HepG2 (cell line): Measurements from ENCODE around the gene NOL11. TPM values are rescaled to one million over a fixed set of nuclear protein-coding genes. Genes with fewer than 3 reads are reported as not detected.

Experiments used
- HMG20B ChIP-seq: conservative IDR thresholded peaks from 2 replicates; pipeline ENCODE4 v1.6.1; 2016; ENCODE audit warnings: missing genetic modification reagents, missing compliant biosample characterization
- MIER3 ChIP-seq: IDR thresholded peaks from 2 replicates; pipeline ENCODE4 v1.6.1; 2016; ENCODE audit warnings: missing compliant biosample characterization, borderline replicate concordance
- MYC ChIP-seq: sonication (generic); formaldehyde crosslinking; IDR thresholded peaks from 2 replicates; pipeline ENCODE4 v1.9.0; 2021; ENCODE audit warnings: missing genetic modification reagents, borderline replicate concordance
- ZFP36 ChIP-seq: fragments of 150-350 bp; IDR thresholded peaks from 2 replicates; pipeline ENCODE4 v1.6.1; 2018; ENCODE audit warnings: borderline replicate concordance, low read length, low read depth; ENCODE audit not compliant: partially characterized antibody
- ZNF256 ChIP-seq: sonication (generic); formaldehyde crosslinking; conservative IDR thresholded peaks from 2 replicates; pipeline ENCODE4 v1.4.0; 2020; ENCODE audit warnings: missing genetic modification reagents
- ZNF263 ChIP-seq: sonication (generic); formaldehyde crosslinking; IDR thresholded peaks from 2 replicates; pipeline ENCODE4 v1.4.0; 2020; ENCODE audit warnings: missing genetic modification reagents
- ZNF33B ChIP-seq: sonication (generic); formaldehyde crosslinking; IDR thresholded peaks from 2 replicates; pipeline ENCODE4 v1.5.1; 2020; ENCODE audit warnings: mild to moderate bottlenecking, missing genetic modification reagents
- ZNF343 ChIP-seq: sonication (generic); formaldehyde crosslinking; IDR thresholded peaks from 2 replicates; pipeline ENCODE4 v1.4.0; 2020; ENCODE audit warnings: mild to moderate bottlenecking, missing genetic modification reagents
- ZNF350 ChIP-seq: sonication (generic); formaldehyde crosslinking; IDR thresholded peaks from 2 replicates; pipeline ENCODE4 v1.4.0; 2020; ENCODE audit warnings: mild to moderate bottlenecking, low read depth, missing genetic modification reagents, borderline replicate concordance
- ZNF652 ChIP-seq: IDR thresholded peaks from 2 replicates; pipeline ENCODE4 v1.6.1; 2016; ENCODE audit warnings: low read depth, borderline replicate concordance
- polyA plus RNA-seq, 8 experiments: library from polyadenylated mRNA; depleted of rRNA in 3 of 8; stranded (reverse) in 7 of 8; unstranded in 1 of 8; fragments of >200 nt; fragmentation: Illumina TruSeq in 4 of 8; extraction: Trizol in 4 of 8; gene quantifications; 2 replicates each; pipeline versions ENCODE4 v1.2.1 to v1.2.3, GENCODE V29; 2011 to 2016; ENCODE audit warnings: low read depth in 4 of 8, missing spikeins in 1 of 8, mixed read lengths in 1 of 8; ENCODE audit not compliant: insufficient read depth in 1 of 8
- total RNA-seq, 5 experiments: library from RNA; depleted of rRNA; stranded (reverse); fragments of >200 nt; fragmentation: Illumina TruSeq; extraction: Trizol; gene quantifications; 2 replicates each; pipeline ENCODE4 v1.2.3, GENCODE V29; 2016; ENCODE audit warnings: low read depth in 1 of 5
- TF ChIP-seq, protein P1 (sequence below): sonication (generic); formaldehyde crosslinking; conservative IDR thresholded peaks from 2 replicates; pipeline ENCODE4 v1.4.0; 2020; ENCODE audit warnings: missing genetic modification reagents
- TF ChIP-seq, protein P2 (sequence below), 2 experiments: sonication (generic) in 1 of 2; formaldehyde crosslinking in 1 of 2; IDR thresholded peaks; 2 replicates each; pipeline versions ENCODE4 v1.4.0 to v1.6.1; 2018 to 2020; ENCODE audit warnings: missing genetic modification reagents in 2 of 2, borderline replicate concordance in 1 of 2, low read depth in 1 of 2, mild to moderate bottlenecking in 1 of 2, missing biosample characterization in 1 of 2
- TF ChIP-seq, protein P3 (sequence below): IDR thresholded peaks from 2 replicates; pipeline ENCODE4 v1.6.1; 2016; ENCODE audit warnings: missing compliant biosample characterization, missing genetic modification reagents, borderline replicate concordance
- TF ChIP-seq, protein P4 (sequence below): sonication (generic); formaldehyde crosslinking; IDR thresholded peaks from 2 replicates; pipeline ENCODE4 v1.8.1; 2023; ENCODE audit warnings: missing genetic modification reagents, inconsistent platforms, borderline replicate concordance
- TF ChIP-seq, protein P5 (sequence below): sonication (generic); formaldehyde crosslinking; IDR thresholded peaks from 2 replicates; pipeline ENCODE4 v1.4.0; 2020; ENCODE audit warnings: missing genetic modification reagents
- TF ChIP-seq, protein P6 (sequence below): sonication (generic); formaldehyde crosslinking; IDR thresholded peaks from 2 replicates; pipeline ENCODE4 v1.4.0; 2020; ENCODE audit warnings: missing genetic modification reagents

NOL11 gene
- total and polyA plus RNA-seq, 2 of the 13 experiments (the other 11 are each of a cell fraction or from before 2014, with no cell fraction given) = 45.8 to 124 TPM

DNA sequence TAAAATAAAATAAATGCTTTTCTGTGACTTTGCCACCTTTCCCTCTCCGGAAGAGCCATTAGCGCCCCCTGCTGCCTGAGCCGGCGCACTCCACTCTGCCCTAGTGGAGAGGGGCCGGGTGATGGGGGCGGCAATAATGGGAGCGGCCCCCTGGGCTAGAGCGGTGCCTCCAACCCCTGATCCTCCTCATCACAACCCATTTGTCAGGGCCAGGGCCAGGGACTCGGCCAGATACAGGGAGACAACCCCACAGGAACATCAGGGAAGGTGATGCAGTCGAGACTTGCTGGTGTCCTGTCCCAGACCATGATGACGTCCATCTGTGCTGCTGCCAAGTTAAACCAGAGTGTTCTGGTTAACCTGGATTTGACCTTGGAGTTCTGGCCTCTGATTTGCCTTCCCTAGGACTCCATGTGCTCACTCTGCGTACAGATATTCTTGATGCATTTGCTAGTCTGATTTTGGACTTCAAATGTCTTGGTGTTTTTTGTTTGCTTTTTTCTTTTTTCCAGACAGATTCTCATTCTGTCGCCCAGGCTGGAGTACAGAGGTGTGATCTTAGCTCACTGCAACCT lies 61.4 kb downstream of the NOL11 start (continued):
- TF ChIP-seq, protein P1, sequence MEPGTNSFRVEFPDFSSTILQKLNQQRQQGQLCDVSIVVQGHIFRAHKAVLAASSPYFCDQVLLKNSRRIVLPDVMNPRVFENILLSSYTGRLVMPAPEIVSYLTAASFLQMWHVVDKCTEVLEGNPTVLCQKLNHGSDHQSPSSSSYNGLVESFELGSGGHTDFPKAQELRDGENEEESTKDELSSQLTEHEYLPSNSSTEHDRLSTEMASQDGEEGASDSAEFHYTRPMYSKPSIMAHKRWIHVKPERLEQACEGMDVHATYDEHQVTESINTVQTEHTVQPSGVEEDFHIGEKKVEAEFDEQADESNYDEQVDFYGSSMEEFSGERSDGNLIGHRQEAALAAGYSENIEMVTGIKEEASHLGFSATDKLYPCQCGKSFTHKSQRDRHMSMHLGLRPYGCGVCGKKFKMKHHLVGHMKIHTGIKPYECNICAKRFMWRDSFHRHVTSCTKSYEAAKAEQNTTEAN (CRISPR knock-in tag) = no peak
- TF ChIP-seq ZNF256 (CRISPR knock-in tag) = no peak
- no peak for TF ChIP-seq ZNF343 (CRISPR knock-in tag)
- TF ChIP-seq, protein P2, sequence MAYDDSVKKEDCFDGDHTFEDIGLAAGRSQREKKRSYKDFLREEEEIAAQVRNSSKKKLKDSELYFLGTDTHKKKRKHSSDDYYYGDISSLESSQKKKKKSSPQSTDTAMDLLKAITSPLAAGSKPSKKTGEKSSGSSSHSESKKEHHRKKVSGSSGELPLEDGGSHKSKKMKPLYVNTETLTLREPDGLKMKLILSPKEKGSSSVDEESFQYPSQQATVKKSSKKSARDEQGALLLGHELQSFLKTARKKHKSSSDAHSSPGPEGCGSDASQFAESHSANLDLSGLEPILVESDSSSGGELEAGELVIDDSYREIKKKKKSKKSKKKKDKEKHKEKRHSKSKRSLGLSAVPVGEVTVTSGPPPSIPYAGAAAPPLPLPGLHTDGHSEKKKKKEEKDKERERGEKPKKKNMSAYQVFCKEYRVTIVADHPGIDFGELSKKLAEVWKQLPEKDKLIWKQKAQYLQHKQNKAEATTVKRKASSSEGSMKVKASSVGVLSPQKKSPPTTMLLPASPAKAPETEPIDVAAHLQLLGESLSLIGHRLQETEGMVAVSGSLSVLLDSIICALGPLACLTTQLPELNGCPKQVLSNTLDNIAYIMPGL (CRISPR knock-in tag; IDR thresholded peaks at IDR 0.05; ENCODE audit: borderline replicate concordance in 1 of 2, low read depth in 1 of 2) = peak; percentile 58 to 59; a peak in 1 of 4 replicates
- no peak for TF ChIP-seq ZFP36
- TF ChIP-seq, protein P3, sequence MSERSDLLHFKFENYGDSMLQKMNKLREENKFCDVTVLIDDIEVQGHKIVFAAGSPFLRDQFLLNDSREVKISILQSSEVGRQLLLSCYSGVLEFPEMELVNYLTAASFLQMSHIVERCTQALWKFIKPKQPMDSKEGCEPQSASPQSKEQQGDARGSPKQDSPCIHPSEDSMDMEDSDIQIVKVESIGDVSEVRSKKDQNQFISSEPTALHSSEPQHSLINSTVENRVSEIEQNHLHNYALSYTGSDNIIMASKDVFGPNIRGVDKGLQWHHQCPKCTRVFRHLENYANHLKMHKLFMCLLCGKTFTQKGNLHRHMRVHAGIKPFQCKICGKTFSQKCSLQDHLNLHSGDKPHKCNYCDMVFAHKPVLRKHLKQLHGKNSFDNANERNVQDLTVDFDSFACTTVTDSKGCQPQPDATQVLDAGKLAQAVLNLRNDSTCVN (CRISPR knock-in tag) = no peak
- TF ChIP-seq MIER3 (CRISPR knock-in tag) = no peak
- 0 out of 2 replicates have a peak, but pooled peaks have one; percentile 31 for TF ChIP-seq ZNF33B (CRISPR knock-in tag)
- TF ChIP-seq, protein P4, sequence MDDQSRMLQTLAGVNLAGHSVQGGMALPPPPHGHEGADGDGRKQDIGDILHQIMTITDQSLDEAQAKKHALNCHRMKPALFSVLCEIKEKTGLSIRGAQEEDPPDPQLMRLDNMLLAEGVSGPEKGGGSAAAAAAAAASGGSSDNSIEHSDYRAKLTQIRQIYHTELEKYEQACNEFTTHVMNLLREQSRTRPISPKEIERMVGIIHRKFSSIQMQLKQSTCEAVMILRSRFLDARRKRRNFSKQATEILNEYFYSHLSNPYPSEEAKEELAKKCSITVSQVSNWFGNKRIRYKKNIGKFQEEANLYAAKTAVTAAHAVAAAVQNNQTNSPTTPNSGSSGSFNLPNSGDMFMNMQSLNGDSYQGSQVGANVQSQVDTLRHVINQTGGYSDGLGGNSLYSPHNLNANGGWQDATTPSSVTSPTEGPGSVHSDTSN (CRISPR knock-in tag) = no peak
- TF ChIP-seq ZNF350 = no peak
- TF ChIP-seq MYC (CRISPR knock-in tag) = no peak
- TF ChIP-seq, protein P5, sequence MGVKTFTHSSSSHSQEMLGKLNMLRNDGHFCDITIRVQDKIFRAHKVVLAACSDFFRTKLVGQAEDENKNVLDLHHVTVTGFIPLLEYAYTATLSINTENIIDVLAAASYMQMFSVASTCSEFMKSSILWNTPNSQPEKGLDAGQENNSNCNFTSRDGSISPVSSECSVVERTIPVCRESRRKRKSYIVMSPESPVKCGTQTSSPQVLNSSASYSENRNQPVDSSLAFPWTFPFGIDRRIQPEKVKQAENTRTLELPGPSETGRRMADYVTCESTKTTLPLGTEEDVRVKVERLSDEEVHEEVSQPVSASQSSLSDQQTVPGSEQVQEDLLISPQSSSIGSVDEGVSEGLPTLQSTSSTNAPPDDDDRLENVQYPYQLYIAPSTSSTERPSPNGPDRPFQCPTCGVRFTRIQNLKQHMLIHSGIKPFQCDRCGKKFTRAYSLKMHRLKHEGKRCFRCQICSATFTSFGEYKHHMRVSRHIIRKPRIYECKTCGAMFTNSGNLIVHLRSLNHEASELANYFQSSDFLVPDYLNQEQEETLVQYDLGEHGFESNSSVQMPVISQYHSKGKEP = no peak
- TF ChIP-seq HMG20B (CRISPR knock-in tag) = no peak
- TF ChIP-seq ZNF652 (CRISPR knock-in tag) = no peak
- TF ChIP-seq ZNF263 = no peak
- TF ChIP-seq, protein P6, sequence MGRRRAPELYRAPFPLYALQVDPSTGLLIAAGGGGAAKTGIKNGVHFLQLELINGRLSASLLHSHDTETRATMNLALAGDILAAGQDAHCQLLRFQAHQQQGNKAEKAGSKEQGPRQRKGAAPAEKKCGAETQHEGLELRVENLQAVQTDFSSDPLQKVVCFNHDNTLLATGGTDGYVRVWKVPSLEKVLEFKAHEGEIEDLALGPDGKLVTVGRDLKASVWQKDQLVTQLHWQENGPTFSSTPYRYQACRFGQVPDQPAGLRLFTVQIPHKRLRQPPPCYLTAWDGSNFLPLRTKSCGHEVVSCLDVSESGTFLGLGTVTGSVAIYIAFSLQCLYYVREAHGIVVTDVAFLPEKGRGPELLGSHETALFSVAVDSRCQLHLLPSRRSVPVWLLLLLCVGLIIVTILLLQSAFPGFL = no peak
